B cell (primary cell): Measurements from ENCODE around the gene C1R. TPM values are rescaled to one million over a fixed set of nuclear protein-coding genes. Genes with fewer than 3 reads are reported as not detected.
"Not testable (repeated sequence)": the region's sequence is repeated elsewhere in the genome, so short reads cannot be mapped to it uniquely, and the experiment has no call there.

ENCODE experiments used
- ATAC-seq: fragments of 200-7000 bp; cut with Tn5 transposase; one replicate; pipeline ENCODE4 v1.10.0; 2021; ENCODE audit warnings: low read depth, mild to moderate bottlenecking, moderate number of reproducible peaks, moderate library complexity
- CTCF ChIA-PET: fragments of 350-600 bp; sonication (Branson Sonifier 250); formaldehyde crosslinking; loops from one replicate; lab custom pipeline; 2021; ENCODE audit warnings: antibody characterized with exemption, inconsistent platforms; lab: Charles Lee
- POLR2A ChIA-PET: fragments of 350-600 bp; sonication (Branson Sonifier 250); formaldehyde crosslinking; loops from one replicate; lab custom pipeline; 2021; ENCODE audit warnings: antibody characterized with exemption; lab: Charles Lee
- DNase-seq: peaks from one replicate; pipeline ENCODE4 v3.0.0; 2013
- H2AFZ ChIP-seq: 2 replicates; pipeline ENCODE4 v1.6.1; 2012; ENCODE audit warnings: mild to moderate bottlenecking, low read depth, low read length; ENCODE audit not compliant: insufficient read depth, poor library complexity, severe bottlenecking
- H3K27ac ChIP-seq, 2 donors: 1 replicate in 1 of 2; 2 replicates in 1 of 2; pipeline ENCODE4 v1.5.1; 2012 to 2013; ENCODE audit warnings: low read length in 2 of 2, mild to moderate bottlenecking in 2 of 2, moderate library complexity in 1 of 2
- H3K27me3 ChIP-seq, 4 experiments: fragments of 200-600 bp in 1 of 4; sonication (generic) in 1 of 4; replicated peaks in 1 of 4; 1 replicate in 2 of 4; 2 replicates in 2 of 4; pipeline versions ENCODE4 v1.6.1 to v1.7.0; 2013 to 2016; ENCODE audit warnings: low read length in 3 of 4, mild to moderate bottlenecking in 2 of 4, mixed read lengths in 1 of 4, moderate library complexity in 1 of 4; ENCODE audit not compliant: insufficient read depth in 4 of 4, control insufficient read depth in 3 of 4; ENCODE audit errors: control extremely low read depth in 1 of 4
- H3K36me3 ChIP-seq, 2 experiments: replicated peaks in 1 of 2; 1 replicate in 1 of 2; 2 replicates in 1 of 2; pipeline versions ENCODE4 v1.6.1 to v1.7.1; 2013; ENCODE audit warnings: low read length in 1 of 2; ENCODE audit not compliant: insufficient read depth in 2 of 2, control insufficient read depth in 1 of 2; ENCODE audit errors: control extremely low read depth in 1 of 2, extremely low read depth in 1 of 2
- H3K4me1 ChIP-seq, 2 donors: fragments of 200-600 bp in 1 of 2; sonication (generic) in 1 of 2; 1 replicate in 1 of 2; 2 replicates in 1 of 2; pipeline versions ENCODE4 v1.5.1 to v1.6.1; 2013 to 2017; ENCODE audit warnings: low read length in 2 of 2; ENCODE audit not compliant: control insufficient read depth in 2 of 2, insufficient read depth in 2 of 2
- H3K4me2 ChIP-seq: replicated peaks from 2 replicates; pipeline ENCODE3; 2012; ENCODE audit warnings: mild to moderate bottlenecking, low read depth, low read length; ENCODE audit not compliant: poor library complexity, severe bottlenecking
- H3K4me3 ChIP-seq, 5 experiments: fragments of 200-600 bp in 1 of 5; sonication (generic) in 1 of 5; 1 replicate in 3 of 5; 2 replicates in 2 of 5; pipeline versions ENCODE4 v1.5.1 to v1.7.0; 2011 to 2016; ENCODE audit warnings: low read length in 4 of 5, mild to moderate bottlenecking in 4 of 5, low read depth in 2 of 5, control low read depth in 1 of 5, moderate library complexity in 1 of 5; ENCODE audit not compliant: insufficient read depth in 1 of 5; ENCODE audit errors: control extremely low read depth in 1 of 5, extremely low read depth in 1 of 5
- H3K79me2 ChIP-seq: fragments of 200-600 bp; sonication (generic); one replicate; pipeline ENCODE4 v1.6.0; 2016; ENCODE audit warnings: low read length; ENCODE audit not compliant: control insufficient read depth, insufficient read depth
- H3K9ac ChIP-seq: fragments of 200-600 bp; sonication (generic); 2 replicates; pipeline ENCODE4 v1.6.1; 2017; ENCODE audit warnings: mild to moderate bottlenecking, low read length, moderate library complexity
- H3K9me3 ChIP-seq, 3 donors: one replicate each; pipeline versions ENCODE4 v1.6.1 to v1.7.1; 2013; ENCODE audit warnings: low read length in 2 of 3; ENCODE audit not compliant: control insufficient read depth in 2 of 3, insufficient read depth in 1 of 3; ENCODE audit errors: control extremely low read depth in 1 of 3
- H4K20me1 ChIP-seq: 2 replicates; pipeline ENCODE4 v1.6.0; 2012; ENCODE audit warnings: mild to moderate bottlenecking, low read length; ENCODE audit not compliant: insufficient read depth, control insufficient read depth, poor library complexity, severe bottlenecking
- H3K27ac Mint-ChIP-seq: one replicate; pipeline ENCODE4 v1.8.0; 2021; ENCODE audit warnings: mixed read lengths
- H3K27me3 Mint-ChIP-seq: one replicate; pipeline ENCODE4 v1.8.0; 2021; ENCODE audit warnings: mixed read lengths
- H3K4me1 Mint-ChIP-seq: one replicate; pipeline ENCODE4 v1.8.0; 2021; ENCODE audit warnings: mixed read lengths
- H3K4me3 Mint-ChIP-seq: one replicate; pipeline ENCODE4 v1.8.0; 2021; ENCODE audit warnings: mixed read lengths
- H3K9me3 Mint-ChIP-seq: one replicate; pipeline ENCODE4 v1.8.0; 2022; ENCODE audit warnings: mixed read lengths; ENCODE audit not compliant: insufficient read depth
- EZH2 ChIP-seq: IDR thresholded peaks from 2 replicates; pipeline ENCODE4 v1.6.1; 2012; ENCODE audit warnings: borderline replicate concordance, low read depth, mild to moderate bottlenecking, moderate library complexity, low read length; ENCODE audit not compliant: insufficient read depth, poor library complexity, severe bottlenecking
- WGBS: methylation state at CpG from one replicate; pipeline ENCODE4 v1.1.5; 2013; ENCODE audit warnings: missing lambda C conversion rate; ENCODE audit not compliant: insufficient coverage; 5-methylcytosine and 5-hydroxymethylcytosine counted together
- intact Hi-C: fragments of 100-400 bp; cut with micrococcal nuclease; formaldehyde crosslinking; loops from one replicate; pipeline ENCODE4 v1.10.0; 2022
- polyA plus RNA-seq: library from polyadenylated mRNA; depleted of rRNA; stranded (reverse); fragments of >200 nt; gene quantifications from 2 replicates; pipeline ENCODE4 v1.2.3, GENCODE V29; 2012
- total RNA-seq, 2 donors: library from RNA; stranded (reverse); fragments of 120-200 nt in 1 of 2; gene quantifications; 1 replicate in 1 of 2; 2 replicates in 1 of 2; pipeline versions ENCODE4 v1.2.3 to v1.2.4, GENCODE V29; 2013 to 2022
- TF ChIP-seq, protein P1 (sequence below): fragments of 200-600 bp; IDR thresholded peaks from one replicate; pipeline ENCODE4 v1.8.0; 2022; ENCODE audit warnings: antibody characterized with exemption, mild to moderate bottlenecking

Gene C1R
- total and polyA plus RNA-seq, 2 donors (not counting 1 experiment from before 2014, with no cell fraction given), result 1.5 to 2.0 TPM

DNA sequence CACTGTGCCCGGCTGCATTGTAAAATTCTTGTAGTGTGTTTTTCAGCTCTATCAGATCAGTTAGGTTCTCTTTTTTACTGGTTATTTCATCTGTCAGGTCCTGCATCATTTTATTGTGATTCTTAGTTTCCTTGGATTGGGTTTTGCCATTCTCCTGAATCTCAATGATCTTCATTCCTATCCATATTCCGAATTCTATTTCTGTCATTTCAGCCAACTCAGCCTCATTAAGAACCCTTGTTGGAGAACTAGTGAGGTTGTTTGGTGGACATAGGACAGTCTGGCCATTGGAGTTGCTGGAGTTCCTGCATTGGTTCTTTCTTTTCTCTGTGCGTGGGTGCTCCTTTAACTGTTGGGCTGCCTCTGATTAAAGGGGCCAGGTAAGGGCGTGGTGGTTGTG lies 37.3 kb downstream of the C1R start:
- H3K27ac Mint-ChIP-seq, result no peak overlapping the region
- Histone ChIP-seq H3K36me3 (no peaks in the 10 kb centered on the region), H3K9me3 (no peaks in the 10 kb centered on the region), H3K27me3 (peaks cover 0 to 15% (median 2%) of the 10 kb centered on the region in 4 experiments), H3K4me2 (no peak overlapping the region), H4K20me1 (no peaks in the 10 kb centered on the region), H3K79me2 (no peaks in the 10 kb centered on the region), H3K9ac (no peak overlapping the region), H3K4me3 (no peak overlapping the region), H2AFZ (no peak overlapping the region), H3K27ac (no peak overlapping the region), H3K4me1 (no peaks in the 10 kb centered on the region)
- DNase-seq (no peak), ATAC-seq (no peak)
- H3K4me1 Mint-ChIP-seq, result no peaks in the 10 kb centered on the region
- intact Hi-C loops, result no loop called here
- no peak overlapping the region for H3K4me3 Mint-ChIP-seq
- H3K27me3 Mint-ChIP-seq, result peaks cover 63% of the 10 kb centered on the region
- POLR2A ChIA-PET, result interaction anchor here (0.7 kb wide), 1 partner anchor 26 kb away, joined by 3 read pairs; no protein-coding TSS in a partner anchor
- CTCF ChIA-PET, result no interaction called here
- no peaks in the 10 kb centered on the region for H3K9me3 Mint-ChIP-seq
- TF ChIP-seq, protein P1, sequence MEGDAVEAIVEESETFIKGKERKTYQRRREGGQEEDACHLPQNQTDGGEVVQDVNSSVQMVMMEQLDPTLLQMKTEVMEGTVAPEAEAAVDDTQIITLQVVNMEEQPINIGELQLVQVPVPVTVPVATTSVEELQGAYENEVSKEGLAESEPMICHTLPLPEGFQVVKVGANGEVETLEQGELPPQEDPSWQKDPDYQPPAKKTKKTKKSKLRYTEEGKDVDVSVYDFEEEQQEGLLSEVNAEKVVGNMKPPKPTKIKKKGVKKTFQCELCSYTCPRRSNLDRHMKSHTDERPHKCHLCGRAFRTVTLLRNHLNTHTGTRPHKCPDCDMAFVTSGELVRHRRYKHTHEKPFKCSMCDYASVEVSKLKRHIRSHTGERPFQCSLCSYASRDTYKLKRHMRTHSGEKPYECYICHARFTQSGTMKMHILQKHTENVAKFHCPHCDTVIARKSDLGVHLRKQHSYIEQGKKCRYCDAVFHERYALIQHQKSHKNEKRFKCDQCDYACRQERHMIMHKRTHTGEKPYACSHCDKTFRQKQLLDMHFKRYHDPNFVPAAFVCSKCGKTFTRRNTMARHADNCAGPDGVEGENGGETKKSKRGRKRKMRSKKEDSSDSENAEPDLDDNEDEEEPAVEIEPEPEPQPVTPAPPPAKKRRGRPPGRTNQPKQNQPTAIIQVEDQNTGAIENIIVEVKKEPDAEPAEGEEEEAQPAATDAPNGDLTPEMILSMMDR, result no peak
- no peak for TF ChIP-seq EZH2
- 100% methylated on average over 1 of the region's 4 CpGs for WGBS

DNA sequence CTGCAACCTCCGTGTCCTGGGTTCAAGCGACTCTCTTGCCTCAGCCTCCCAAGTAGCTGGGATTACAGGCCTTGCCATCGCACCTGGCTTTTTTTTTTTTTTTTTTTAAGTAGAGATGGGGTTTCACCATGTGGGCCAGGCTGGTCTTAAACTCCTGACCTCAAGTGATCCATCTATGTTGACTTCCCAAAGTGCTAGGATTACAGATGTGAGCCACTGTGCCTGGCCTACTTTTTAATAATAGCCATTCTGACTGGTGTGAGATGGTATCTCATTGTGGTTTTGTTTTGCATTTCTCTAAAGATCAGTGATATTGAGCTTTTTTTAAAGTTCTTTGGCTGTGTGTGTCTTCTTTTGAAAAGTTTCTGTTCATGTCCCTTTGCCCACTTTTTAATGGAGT lies 42.3 kb downstream of the C1R start:
- 100% methylated on average over 1 of the region's 3 CpGs for WGBS
- H3K4me1 ChIP-seq, H3K4me3 ChIP-seq, intact Hi-C loops, POLR2A ChIA-PET, H3K4me1 Mint-ChIP-seq, H2AFZ ChIP-seq, H3K9ac ChIP-seq, DNase-seq, ATAC-seq, H3K9me3 Mint-ChIP-seq, H3K27ac ChIP-seq, H3K27me3 ChIP-seq, H3K36me3 ChIP-seq, H3K79me2 ChIP-seq, CTCF ChIA-PET, H4K20me1 ChIP-seq, H3K4me2 ChIP-seq, H3K27ac Mint-ChIP-seq, H3K4me3 Mint-ChIP-seq, H3K9me3 ChIP-seq: not testable (repeated sequence)
- peaks cover 29% of the 10 kb centered on the region for H3K27me3 Mint-ChIP-seq

DNA sequence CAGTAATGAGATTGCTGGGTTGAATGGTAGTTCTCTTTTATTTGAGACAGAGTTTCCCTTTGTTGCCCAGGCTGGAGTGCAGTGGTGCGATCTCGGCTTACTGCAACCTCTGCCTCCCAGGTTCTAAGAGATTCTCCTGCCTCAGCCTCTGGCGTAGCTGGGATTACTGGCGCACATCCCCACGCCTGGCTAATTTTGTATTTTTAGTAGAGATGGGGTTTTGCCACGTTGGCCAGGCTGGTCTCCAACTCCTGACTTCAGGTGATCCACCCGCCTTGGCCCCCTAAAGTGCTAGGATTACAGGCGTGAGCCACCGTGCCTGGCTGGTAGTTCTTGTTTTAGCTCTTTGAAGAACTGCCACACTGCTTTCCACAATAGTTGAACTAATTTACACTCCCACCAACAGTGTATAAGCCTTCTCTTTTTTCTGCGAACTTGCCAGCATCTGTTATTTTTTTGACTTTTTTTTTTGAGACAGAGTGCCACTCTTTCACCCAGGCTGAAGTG lies 42.7 kb downstream of the C1R start:
- H3K27ac Mint-ChIP-seq, H2AFZ ChIP-seq, H3K27ac ChIP-seq, H3K9ac ChIP-seq, H3K4me2 ChIP-seq, H3K4me3 ChIP-seq, H3K9me3 Mint-ChIP-seq, intact Hi-C loops, H3K79me2 ChIP-seq, CTCF ChIA-PET, POLR2A ChIA-PET, H3K9me3 ChIP-seq, DNase-seq, H3K4me3 Mint-ChIP-seq, H3K4me1 Mint-ChIP-seq, H3K4me1 ChIP-seq, ATAC-seq, H3K36me3 ChIP-seq, H3K27me3 ChIP-seq, H4K20me1 ChIP-seq: not testable (repeated sequence)
- WGBS, result 95% methylated on average over 6 of the region's 10 CpGs
- peaks cover 26% of the 10 kb centered on the region for H3K27me3 Mint-ChIP-seq
